ENCODE data around the gene RFC5.
"Not testable (repeated sequence)": the region's sequence is repeated elsewhere in the genome, so short reads cannot be mapped to it uniquely, and the experiment has no call there.

RFC5 gene

DNA sequence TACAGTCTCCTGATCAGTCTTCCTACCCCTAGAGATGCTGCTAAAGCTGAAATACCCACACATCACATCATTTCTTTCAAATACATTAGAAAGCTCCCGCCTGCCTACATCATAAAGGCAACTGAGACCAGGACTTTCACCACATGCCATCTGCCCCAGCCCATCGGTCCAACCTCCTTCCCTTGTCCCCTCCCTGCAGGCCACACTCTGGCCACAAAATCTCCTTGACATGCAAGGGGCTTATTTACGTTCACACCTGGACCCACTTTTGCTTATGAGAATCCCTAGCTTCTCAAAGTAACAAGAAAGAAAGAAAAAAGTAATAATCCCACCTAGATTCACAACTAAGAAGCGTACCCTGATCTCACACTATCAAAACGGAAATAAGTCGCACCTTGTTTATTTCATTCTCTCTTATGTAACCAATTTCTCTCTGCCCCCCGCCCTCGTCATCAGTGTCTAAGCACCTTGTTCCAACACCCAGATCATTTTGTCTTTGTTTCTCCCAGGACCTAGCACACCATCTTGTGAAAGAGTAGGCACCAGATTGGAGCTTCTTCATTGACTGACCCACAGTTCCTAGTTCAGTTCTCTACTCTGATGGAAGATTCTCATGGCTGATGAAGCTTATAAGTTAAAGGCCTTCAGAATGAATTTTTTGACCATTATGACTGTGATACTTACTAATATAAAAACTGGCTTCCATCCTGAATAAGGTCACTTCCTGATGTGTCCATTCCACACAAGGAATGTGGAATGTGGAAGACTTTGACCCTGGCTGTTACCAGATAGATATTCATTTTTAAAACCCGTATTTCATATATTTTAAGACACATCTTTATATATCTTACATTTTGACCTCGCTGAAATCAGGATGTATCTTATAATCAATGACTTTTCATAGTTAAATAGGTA, 36.8 kb downstream of the RFC5 start:
- DNase-seq, result no peak

DNA sequence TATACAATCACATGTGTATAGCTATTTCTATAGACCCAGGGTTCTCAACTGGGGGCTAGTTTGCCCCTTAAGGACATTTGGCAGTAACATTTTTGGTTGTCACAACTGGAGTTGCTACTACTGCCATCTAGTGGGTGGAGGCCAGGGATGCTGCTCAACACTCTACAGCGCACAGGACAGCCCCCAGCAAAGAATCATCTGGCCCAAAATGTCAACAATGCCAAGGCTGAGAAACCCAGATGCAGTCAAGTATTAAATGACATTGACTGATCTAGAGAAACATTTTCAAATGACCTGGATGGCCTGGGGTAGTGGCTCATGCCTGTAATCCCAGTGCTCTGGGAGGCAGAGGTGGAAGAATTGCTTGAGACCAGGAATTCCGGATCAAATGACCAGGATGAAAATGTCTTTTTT, 38.6 kb downstream of the RFC5 start:
- DNase-seq, result peak; percentile 7

DNA sequence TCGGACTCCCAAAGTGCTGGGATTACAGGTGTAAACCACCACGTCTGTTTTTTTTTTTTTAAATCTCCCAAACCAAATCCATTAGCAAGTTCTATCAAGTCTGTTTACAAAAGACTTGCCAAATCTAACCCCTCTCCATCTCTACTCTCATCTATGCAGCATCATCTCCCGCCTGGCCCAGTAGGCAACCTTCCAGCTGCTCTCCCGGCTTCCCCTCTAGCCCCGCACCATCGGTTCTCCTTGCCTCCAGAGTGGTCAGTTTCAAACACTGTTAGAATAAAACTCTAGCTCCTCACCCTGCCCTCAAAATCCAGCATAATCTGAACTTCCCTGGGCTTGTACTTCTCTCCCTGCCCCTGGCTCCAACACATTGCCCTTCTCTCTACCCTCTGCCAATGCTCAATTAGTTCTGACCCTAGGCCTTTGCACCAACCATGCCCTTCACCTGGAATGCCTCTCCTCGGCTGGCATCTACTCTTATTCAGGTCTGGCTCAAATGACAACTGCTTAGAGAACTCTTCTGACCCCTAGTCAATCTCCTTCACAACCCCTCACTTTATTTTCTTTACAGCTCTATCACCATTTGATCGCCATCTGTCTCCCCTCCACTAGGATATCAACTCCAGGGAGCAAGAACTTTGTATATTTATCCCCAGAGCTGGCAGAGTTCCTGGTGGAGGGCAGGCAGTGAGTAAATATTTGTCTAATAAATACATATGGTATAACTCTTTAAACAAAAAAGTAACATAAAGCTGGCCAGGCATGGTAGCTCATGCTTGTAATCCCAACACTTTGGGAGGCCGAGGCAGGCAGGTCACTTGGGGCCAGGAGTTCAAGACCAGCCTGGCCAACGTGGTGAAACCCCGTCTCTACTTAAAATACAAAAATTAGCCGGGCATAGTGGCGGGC, 39.6 kb downstream of the RFC5 start:
- no peak for DNase-seq

DNA sequence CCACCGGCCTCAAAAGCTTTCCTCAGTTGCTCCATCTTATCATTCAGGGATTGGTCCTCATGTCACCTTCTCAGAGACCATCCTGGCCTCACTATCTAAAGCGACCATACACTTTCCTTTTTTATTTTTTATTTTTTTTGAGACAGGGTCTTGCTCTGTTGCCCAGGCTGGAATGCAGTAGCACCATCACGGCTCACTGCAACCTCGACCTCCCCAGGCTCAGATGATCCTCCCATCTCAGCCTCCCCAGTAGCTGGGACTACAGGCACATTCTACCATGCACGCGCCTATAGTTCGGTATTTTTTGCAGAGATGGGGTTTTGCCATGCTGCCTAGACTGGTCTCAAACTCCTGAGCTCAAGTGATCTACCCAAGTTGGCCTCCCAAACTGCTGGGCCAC, 41.7 kb downstream of the RFC5 start:
- no peak for DNase-seq

DNA sequence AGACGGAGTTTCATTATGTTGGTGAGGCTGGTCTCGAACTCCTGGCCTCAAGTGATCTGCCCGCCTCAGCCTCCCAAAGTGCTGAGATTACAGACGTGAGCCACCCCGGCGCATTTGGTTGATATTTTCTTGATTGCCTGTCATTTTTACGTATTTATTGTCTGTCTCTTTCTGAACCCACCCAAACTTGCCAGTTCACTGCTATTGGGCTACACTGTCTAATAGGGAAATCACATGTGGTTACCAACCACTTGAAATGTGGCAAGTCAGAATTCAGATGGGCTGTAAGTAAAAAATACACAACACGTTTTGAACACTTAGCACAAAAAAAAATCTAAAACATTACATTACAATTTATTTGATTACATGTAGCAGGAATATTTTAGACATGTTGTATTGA, 42.4 kb downstream of the RFC5 start:
- DNase-seq, result no peak

DNA sequence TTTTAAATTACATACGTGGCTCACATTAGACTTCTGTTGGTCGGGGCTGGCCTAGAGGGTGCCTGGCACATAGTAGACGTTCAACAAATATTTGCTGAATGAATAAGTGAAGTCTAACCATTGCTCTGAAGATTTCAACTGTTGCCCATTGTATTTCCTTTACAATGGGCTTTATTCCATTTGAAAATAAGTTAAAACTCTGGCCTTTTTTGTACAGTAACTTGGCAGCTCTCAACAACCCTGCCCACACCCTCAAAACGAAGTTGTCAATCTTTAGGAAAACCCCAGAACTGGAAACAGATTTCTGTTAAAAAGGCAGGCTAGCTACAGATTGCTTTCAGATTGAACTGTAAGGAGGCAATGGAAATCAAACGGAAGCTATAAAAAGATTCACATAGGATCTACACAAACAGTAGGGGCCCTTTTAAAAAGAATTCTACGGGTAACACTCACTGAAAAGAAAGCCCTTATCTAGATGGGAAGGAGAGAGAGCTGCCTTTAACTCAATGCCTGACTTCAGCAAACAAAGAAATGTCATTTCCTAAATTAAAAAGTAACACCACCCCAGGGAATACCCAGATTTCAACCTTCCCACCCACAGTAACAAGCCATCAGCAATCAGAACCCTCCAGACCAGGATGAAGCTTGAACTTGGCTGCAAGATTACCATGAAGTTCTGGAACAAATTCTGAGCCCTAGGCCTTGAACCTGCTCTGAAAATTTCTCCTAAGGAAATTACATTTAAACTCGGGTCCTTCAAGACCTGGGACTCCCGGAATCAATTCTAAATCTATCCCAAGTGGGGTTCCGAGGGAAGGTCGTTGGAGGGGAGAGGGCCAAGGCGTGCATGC, 43.1 kb downstream of the RFC5 start:
- DNase-seq, result no peak

DNA sequence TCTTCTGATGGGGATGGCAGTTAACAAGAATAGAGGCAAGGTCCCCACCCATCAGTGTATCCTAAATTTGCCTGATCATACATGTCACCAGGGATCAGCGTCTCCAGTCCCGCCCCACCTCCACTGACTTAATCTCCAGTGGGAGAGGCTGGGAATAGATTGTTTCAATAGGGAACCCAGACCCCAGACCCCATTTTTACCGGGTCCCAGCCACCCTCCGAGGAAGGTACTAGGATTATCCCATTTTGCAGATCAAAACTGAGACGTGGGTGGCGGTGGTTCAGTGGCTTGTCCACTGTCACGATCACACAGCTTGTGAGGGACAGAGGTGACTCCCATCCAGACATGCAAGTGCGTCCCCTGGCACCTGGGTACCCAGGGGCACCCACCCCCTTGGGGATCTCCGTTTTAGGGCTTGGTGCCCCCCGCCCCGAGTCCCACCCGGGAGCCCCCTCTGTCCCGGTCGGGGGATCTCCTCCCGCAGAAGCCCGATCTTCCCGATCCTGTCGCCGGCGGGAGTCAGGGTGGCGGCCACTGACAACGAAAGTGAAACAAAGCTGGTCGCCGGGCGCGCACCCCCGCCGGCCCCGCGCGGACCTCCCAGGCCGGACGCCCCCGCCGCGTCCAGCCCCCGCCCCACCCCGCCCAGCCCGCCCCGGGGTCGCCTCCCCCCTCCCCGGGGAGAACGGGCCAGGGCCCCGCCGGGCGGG, 44.0 kb downstream of the RFC5 start:
- DNase-seq, result peak; percentile 40

DNA sequence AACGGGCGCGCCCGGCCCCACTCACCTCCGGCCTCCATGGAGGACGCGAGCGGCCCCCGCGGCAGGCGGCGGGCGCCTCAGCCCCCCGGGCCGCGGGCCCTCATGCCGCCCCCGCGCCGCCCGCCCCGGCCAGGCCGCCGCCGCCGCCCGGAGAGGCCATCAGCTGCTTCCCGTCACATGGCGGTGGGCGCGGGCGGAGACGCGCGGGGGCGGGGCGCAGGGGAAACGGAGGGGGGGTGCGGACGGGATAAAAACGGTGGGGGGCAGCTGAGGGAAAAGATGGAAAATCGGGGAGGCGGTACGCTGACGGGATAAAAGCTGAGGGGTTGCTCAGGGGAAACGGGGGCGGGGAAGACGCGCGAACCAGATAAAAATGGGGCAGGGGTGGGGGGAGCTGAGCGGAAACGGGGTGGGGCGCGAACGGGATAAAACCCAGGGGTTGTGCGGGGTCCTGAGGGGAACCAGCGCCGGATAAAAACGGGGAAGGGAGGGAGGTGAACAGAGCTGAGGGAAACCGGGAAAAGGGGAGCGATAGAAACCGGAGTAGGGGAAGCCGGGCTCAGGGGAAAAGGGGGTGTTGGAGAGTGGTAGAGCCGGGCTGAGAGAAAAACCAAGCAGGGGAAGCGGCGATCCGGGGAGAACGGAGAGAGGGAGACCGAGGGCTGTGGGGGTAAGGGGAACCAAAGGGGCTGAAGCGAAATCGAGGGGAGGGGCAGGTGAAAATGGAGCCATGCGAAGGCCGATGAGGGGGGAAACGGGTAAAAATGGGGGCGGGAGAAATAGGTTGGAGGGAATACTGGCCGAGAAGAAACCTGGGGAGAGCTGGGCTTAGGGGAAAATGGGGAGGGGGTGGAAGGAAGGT, 44.7 kb downstream of the RFC5 start, which contains the start of gene WSB2:
Gene WSB2, minus strand, starts transcription at position 169 of the 862 bp plus-strand sequence. Its CDS starts 131 bp downstream, at position 38.
- peak; percentile 85 for DNase-seq

DNA sequence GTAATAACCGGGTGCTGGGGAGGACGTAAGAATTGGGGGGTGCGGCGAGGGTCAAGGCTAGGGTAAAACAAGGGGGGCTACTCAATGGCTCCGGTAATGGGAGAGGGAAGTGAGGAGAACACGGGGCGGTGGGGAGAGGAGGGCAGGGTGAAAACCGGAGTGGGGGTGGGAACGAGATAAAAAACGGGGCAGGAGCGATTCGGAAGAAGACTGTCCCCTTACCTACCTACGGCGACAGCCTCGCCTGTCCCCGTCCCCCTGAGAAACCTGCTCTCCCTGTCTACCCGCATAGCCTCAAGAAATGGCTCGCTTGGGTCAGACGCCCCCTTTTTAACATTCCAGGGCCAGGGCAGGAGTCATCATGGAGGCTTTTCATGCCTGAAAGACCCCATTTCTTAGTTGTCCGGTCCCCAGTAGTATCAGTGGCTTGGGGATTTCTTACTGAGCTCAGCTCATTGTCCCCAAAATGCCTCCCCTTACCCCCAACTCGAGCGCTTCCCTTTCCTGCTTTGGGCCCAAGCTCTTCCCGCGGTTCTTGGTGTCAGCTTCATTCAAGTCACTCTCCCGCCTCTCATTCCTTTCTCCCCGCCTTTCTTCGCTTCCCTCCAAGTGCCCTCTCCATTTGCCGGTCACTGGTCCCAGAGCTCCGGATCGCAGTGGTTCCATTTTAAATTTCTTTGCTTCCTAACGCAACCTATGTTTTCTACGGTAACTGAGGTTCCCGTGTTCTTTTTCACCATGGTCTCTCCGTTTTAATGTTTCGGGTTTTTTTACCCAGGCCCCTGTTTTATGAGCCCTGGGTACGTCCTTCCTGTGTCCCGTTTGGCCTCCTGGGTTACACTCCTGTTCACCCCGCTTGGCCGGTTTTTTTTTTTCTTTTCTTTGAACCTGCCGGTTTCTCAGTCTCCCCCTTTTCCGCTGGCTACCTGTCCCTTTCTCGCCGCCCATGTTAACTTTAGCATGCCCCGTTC, 45.7 kb downstream of the RFC5 start:
- peak; percentile 48 for DNase-seq

DNA sequence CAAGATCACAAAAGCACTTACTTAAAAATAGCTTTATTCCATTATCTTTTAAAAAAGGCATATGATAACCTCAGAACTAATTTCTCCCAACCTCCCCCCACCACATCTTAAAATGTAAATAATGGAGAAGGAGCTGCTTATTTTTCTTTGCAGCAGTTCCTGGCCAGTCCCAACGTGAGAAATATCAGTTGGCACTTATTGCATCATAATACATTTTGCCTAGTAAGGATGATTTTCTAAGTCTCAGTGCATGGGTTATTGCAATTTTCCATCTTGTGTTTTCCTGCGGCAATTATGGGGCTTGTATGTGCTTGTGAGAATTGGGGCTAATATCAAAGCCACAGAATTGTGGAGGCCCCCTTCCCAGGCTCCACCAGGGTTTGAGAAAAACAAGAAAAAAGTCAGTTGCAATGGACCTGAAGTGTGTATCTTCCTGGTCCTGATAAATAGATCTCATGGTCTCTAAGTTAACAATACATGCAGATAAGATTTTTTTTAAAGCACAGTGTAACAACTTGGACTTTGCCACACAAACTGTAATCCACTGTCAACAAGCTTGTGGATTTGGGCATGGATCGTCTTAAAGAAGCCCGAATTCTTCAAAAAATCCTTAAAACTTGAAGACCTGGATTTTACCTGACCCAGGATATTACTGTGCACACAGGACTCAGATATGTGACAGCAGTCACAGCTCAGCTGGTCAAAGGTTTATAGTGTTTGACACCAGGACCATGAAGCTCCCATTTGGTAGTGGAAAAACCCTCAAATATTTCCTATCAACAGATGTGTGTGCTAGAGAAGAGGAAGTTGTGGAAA, 47.3 kb downstream of the RFC5 start:
- no peak for DNase-seq

DNA sequence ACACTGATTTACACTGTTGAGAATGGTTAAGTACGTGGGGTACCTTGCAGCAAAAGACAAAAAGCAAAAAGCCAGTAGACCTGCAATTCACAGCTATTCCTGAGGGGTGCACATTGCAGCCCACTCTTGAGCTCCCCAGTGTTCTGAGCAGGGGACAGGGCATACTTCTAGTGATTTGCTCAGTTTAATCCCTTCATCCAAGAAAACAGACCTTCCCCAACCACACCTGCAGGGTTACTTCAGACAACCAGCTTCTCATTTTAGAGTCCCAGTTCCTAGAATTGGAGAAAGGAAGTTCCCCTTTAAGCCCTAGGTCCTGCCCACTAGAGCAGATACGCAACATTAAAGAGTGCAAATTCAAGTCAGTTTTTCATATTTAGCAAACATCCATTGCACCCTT, 48.1 kb downstream of the RFC5 start:
- no peak for DNase-seq

DNA sequence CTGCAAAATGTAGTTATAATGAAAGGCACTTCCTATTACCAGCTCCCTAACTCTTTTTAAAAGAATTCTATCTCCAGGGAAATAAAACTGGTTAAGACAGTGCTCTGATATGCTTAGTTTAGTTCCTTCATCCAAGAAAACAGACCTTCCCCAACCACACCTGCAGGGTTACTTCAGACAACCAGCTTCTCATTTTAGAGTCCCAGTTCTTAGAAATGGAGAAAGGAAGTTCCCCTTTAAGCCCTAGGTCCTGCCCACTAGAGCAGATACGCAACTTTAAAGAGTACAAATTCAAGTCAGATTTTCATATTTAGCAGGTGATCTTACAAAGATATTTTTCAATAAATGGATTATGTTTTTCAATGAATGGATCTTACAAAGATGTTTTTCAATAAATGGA, 48.9 kb downstream of the RFC5 start:
- no peak for DNase-seq

DNA sequence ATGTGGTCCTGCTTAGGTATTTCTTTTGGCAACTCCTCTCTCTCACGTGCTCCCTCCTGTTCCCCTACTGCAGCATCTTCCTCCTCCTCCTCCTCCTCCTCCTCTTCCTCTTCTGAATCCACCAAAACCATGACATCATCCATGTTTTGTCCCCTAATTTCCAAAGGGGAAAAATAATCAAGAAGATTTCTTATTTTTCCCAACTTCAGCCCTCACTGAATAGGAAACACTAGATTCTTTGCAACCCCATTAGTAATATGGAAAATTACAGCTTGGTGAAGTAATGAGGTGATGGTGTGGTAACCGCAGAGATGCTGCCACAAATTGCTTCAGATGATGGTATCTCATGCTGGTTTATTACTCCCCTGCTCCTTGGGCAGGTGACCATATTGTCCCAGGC, 51.9 kb downstream of the RFC5 start:
- no peak for DNase-seq

DNA sequence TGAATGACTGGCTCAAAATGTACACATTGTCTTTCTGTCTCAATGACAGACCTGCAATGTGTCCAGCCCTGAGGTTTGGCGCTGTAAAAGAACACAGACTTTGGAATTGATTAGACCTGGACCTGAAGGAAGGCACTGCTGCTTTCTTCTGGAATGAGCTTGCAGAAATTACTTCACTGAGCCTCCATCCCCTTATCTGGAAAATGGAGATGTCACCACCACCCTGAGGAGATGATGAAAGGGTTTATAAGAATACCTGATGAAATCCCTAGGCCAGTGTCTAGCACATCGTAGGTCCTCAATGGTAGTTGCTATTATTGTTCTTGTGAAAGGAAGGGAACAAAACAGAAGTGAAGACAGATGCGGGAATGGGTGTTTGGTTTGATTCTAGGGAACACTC, 54.1 kb downstream of the RFC5 start:
- DNase-seq, result no peak

DNA sequence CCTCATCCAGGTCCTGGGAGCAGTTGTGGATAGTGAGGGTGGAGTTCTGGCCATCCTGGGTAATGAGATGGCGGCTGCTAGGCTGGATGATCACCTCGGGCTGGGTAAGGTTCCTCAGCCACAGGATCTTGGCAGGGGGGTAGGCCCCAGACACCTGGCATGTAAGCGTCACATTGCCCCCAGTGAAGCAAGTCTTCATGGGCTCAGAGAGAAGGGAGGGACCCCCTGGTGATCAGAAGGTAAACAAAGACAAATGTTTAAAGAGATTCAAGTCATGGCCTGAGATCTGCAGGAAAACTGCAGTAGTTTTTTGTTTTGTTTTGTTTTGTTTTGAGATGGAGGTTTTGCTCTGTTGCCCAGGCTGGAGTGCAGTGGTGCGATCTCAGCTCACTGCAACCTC, 57.3 kb downstream of the RFC5 start:
- no peak for DNase-seq

DNA sequence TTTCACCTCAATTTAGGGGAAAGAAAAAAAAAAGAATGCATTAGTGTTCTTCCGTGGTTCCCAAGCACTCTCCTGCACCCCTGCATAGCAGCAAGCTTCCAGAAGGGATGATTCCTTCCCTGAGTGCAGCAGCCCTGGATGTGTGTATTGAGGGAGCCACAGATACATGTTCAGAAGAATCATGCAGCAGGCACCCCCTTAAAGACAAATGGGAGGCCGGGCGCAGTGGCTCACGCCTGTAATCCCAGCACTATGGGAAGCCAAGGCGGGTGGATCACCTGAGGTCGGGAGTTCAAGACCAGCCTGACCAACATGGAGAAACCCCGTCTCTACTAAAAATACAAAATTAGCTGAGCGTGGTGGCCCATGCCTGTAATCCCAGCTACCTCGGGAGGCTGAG, 65.0 kb downstream of the RFC5 start:
- DNase-seq, result not testable (repeated sequence)

Data from midbrain (tissue), 1 donor.